Astrocyte (in vitro differentiated cells and primary cell): ENCODE data around the gene EXOC6B. TPM values are rescaled to one million over a fixed set of nuclear protein-coding genes. Genes with fewer than 3 reads are reported as not detected.
A peak's percentile ranks its signal among the peaks of the same experiment; 100 is the strongest.

Experiments
- DNase-seq: peaks from one replicate; pipeline ENCODE4 v3.0.0-alpha.2; 2010; ENCODE audit warnings: low read depth
- FAIRE-seq: peaks from 2 replicates; lab custom pipeline; 2011; peaks lifted over from hg19 to GRCh38; lab: Jason Lieb, UNC
- H2AFZ ChIP-seq: 2 replicates; pipeline ENCODE4 v1.6.0; 2012; ENCODE audit warnings: low read depth, low read length, inconsistent platforms
- H3K27ac ChIP-seq: 2 replicates; pipeline ENCODE4 v1.5.1; 2011; ENCODE audit warnings: low read depth, low read length, inconsistent platforms
- H3K27me3 ChIP-seq: 2 replicates; pipeline ENCODE4 v1.6.0; 2011; ENCODE audit warnings: low read length, inconsistent platforms; ENCODE audit not compliant: insufficient read depth
- H3K36me3 ChIP-seq: 2 replicates; pipeline ENCODE4 v1.5.1; 2011; ENCODE audit warnings: low read length, inconsistent platforms; ENCODE audit not compliant: insufficient read depth
- H3K4me1 ChIP-seq: 2 replicates; pipeline ENCODE4 v1.5.1; 2011; ENCODE audit warnings: low read length, inconsistent platforms; ENCODE audit not compliant: insufficient read depth
- H3K4me2 ChIP-seq: 2 replicates; pipeline ENCODE4 v1.6.0; 2012; ENCODE audit warnings: low read length, inconsistent platforms
- H3K4me3 ChIP-seq: 2 replicates; pipeline ENCODE4 v1.5.1; 2011; ENCODE audit warnings: low read depth, mild to moderate bottlenecking, low read length, inconsistent platforms; ENCODE audit not compliant: insufficient read depth
- H3K79me2 ChIP-seq: 2 replicates; pipeline ENCODE4 v1.6.0; 2012; ENCODE audit warnings: mild to moderate bottlenecking, low read length, inconsistent platforms; ENCODE audit not compliant: insufficient read depth
- H3K9ac ChIP-seq: 2 replicates; pipeline ENCODE4 v1.6.0; 2012; ENCODE audit warnings: mild to moderate bottlenecking, low read length, inconsistent platforms
- H3K9me3 ChIP-seq: 2 replicates; pipeline ENCODE4 v1.5.1; 2012; ENCODE audit warnings: low read depth, mild to moderate bottlenecking, low read length, inconsistent platforms; ENCODE audit not compliant: insufficient read depth
- H4K20me1 ChIP-seq: 2 replicates; pipeline ENCODE4 v1.6.0; 2012; ENCODE audit warnings: low read length, inconsistent platforms; ENCODE audit not compliant: insufficient read depth
- H3K27ac Mint-ChIP-seq: one replicate; pipeline ENCODE4 v1.8.0; 2021; ENCODE audit warnings: mild to moderate bottlenecking, mixed read lengths; ENCODE audit not compliant: unreplicated experiment
- H3K27me3 Mint-ChIP-seq: one replicate; pipeline ENCODE4 v1.8.0; 2021; ENCODE audit warnings: low read depth, mixed read lengths; ENCODE audit not compliant: unreplicated experiment
- H3K36me3 Mint-ChIP-seq: one replicate; pipeline ENCODE4 v1.8.0; 2021; ENCODE audit warnings: low read depth, mixed read lengths; ENCODE audit not compliant: unreplicated experiment
- H3K4me1 Mint-ChIP-seq: one replicate; pipeline ENCODE4 v1.8.0; 2021; ENCODE audit warnings: low read depth, mixed read lengths; ENCODE audit not compliant: unreplicated experiment
- H3K4me3 Mint-ChIP-seq: one replicate; pipeline ENCODE4 v1.8.0; 2021; ENCODE audit warnings: mild to moderate bottlenecking, moderate library complexity, mixed read lengths; ENCODE audit not compliant: unreplicated experiment
- H3K9me3 Mint-ChIP-seq: one replicate; pipeline ENCODE4 v1.8.0; 2021; ENCODE audit warnings: mild to moderate bottlenecking, mixed read lengths; ENCODE audit not compliant: unreplicated experiment
- CTCF ChIP-seq: IDR thresholded peaks from 2 replicates; pipeline ENCODE4 v1.5.1; 2011; ENCODE audit warnings: low read depth, mild to moderate bottlenecking, inconsistent platforms, low read length, moderate library complexity; ENCODE audit not compliant: insufficient read depth
- EZH2 ChIP-seq: IDR thresholded peaks from 2 replicates; pipeline ENCODE4 v1.6.1; 2012; ENCODE audit warnings: mild to moderate bottlenecking, low read length, inconsistent platforms; ENCODE audit not compliant: insufficient read depth
- total RNA-seq: library from RNA; stranded (reverse); gene quantifications from 2 replicates; pipeline ENCODE4 v1.2.1, GENCODE V29; 2021

Gene EXOC6B
- total RNA-seq, 1 donor from 2014 or later: 31.8 TPM

GRCh38 chr2:72367530-72368225, 458.2 kb downstream of the EXOC6B start:
- no peak overlapping the region for H3K27ac Mint-ChIP-seq
- TF ChIP-seq CTCF (no peak), EZH2 (no peak)

GRCh38 chr2:72363406-72363805, 462.4 kb downstream of the EXOC6B start:
- H3K79me2 ChIP-seq: no peaks in the 10 kb centered on the region
- no peak overlapping the region for H3K27ac Mint-ChIP-seq
- no peak overlapping the region for H3K4me2 ChIP-seq
- no peak overlapping the region for H2AFZ ChIP-seq
- no peak overlapping the region for H3K4me3 ChIP-seq
- no peaks in the 10 kb centered on the region for H3K27me3 ChIP-seq
- H3K4me3 Mint-ChIP-seq: no peak overlapping the region
- H3K9ac ChIP-seq: no peak overlapping the region
- no peak for DNase-seq
- TF ChIP-seq CTCF: no peak
- TF ChIP-seq EZH2: no peak
- no peaks in the 10 kb centered on the region for H3K9me3 ChIP-seq
- no peaks in the 10 kb centered on the region for H3K4me1 Mint-ChIP-seq
- H3K36me3 Mint-ChIP-seq: no peaks in the 10 kb centered on the region
- no peaks in the 10 kb centered on the region for H3K9me3 Mint-ChIP-seq
- FAIRE-seq: no peak
- no peak overlapping the region for H3K27ac ChIP-seq
- no peaks in the 10 kb centered on the region for H3K27me3 Mint-ChIP-seq
- no peaks in the 10 kb centered on the region for H4K20me1 ChIP-seq
- no peaks in the 10 kb centered on the region for H3K4me1 ChIP-seq
- H3K36me3 ChIP-seq: no peaks in the 10 kb centered on the region

More at GRCh38 chr2:72367530-72368225, 458.2 kb downstream of the EXOC6B start:
- DNase-seq (peak; percentile 80), FAIRE-seq (peak; percentile 72)
- peaks cover 3% of the 10 kb centered on the region for H3K36me3 Mint-ChIP-seq
- no peak overlapping the region for H3K9ac ChIP-seq
- H3K4me1 Mint-ChIP-seq: no peaks in the 10 kb centered on the region
- no peak overlapping the region for H3K27ac ChIP-seq
- no peak overlapping the region for H2AFZ ChIP-seq
- no peaks in the 10 kb centered on the region for H3K79me2 ChIP-seq
- peaks cover 6% of the 10 kb centered on the region for H3K9me3 Mint-ChIP-seq
- H3K4me3 ChIP-seq: no peak overlapping the region
- no peaks in the 10 kb centered on the region for H3K9me3 ChIP-seq
- no peak overlapping the region for H3K4me3 Mint-ChIP-seq
- H4K20me1 ChIP-seq: no peaks in the 10 kb centered on the region
- no peaks in the 10 kb centered on the region for H3K4me1 ChIP-seq
- no peak overlapping the region for H3K4me2 ChIP-seq
- no peaks in the 10 kb centered on the region for H3K36me3 ChIP-seq
- H3K27me3 ChIP-seq: no peaks in the 10 kb centered on the region
- H3K27me3 Mint-ChIP-seq: no peaks in the 10 kb centered on the region

- H3K4me2 ChIP-seq: no peak overlapping the region
- FAIRE-seq: no peak
These were observed 463.1 kb downstream of the EXOC6B start for GRCh38 chr2:72362733-72363132.

More at GRCh38 chr2:72362733-72363132, 463.1 kb downstream of the EXOC6B start:
- Histone ChIP-seq H3K4me1 (no peaks in the 10 kb centered on the region), H3K79me2 (no peaks in the 10 kb centered on the region), H2AFZ (no peak overlapping the region), H4K20me1 (no peaks in the 10 kb centered on the region), H3K27me3 (no peaks in the 10 kb centered on the region), H3K36me3 (no peaks in the 10 kb centered on the region), H3K9me3 (no peaks in the 10 kb centered on the region), H3K4me3 (no peak overlapping the region), H3K9ac (no peak overlapping the region), H3K27ac (no peak overlapping the region)
- H3K27ac Mint-ChIP-seq: no peak overlapping the region
- no peaks in the 10 kb centered on the region for H3K27me3 Mint-ChIP-seq
- H3K36me3 Mint-ChIP-seq: no peaks in the 10 kb centered on the region
- no peak for TF ChIP-seq EZH2
- no peak for TF ChIP-seq CTCF
- DNase-seq: no peak
- H3K4me3 Mint-ChIP-seq: no peak overlapping the region
- H3K4me1 Mint-ChIP-seq: no peaks in the 10 kb centered on the region
- H3K9me3 Mint-ChIP-seq: no peaks in the 10 kb centered on the region
